K562 (cell line): ENCODE results near the gene CEP70. TPM values are rescaled to one million over a fixed set of nuclear protein-coding genes. Genes with fewer than 3 reads are reported as not detected.

Experiments used
- ATAC-seq: fragments of 200-7000 bp; cut with Tn5 transposase; 3 replicates; pipeline ENCODE4 v1.9.1; 2020; ENCODE audit warnings: moderate library complexity
- BruUV-seq: library from RNA; stranded (reverse); fragments of 400-500 nt; replicated peaks from 2 replicates; lab custom pipeline; 2021; lab: Mats Ljungman, UMichigan
- CTCF ChIA-PET: fragments of 300-600 bp; formaldehyde crosslinking; extraction: SDS; loops from one replicate; lab custom pipeline; 2021; ENCODE audit warnings: low intra/inter-chr PET ratio; lab: Yijun Ruan, JAX
- POLR2A ChIA-PET: fragments of 300-600, 350-650 bp; sonication (Branson Sonifier 250); formaldehyde crosslinking; extraction: SDS; loops from one replicate; lab custom pipeline; 2021; ENCODE audit warnings: antibody characterized with exemption, inconsistent platforms; lab: Yijun Ruan, JAX
- DNase-seq, 4 experiments: peaks; one replicate each; pipeline versions ENCODE4 v3.0.0 to v3.0.0-alpha.2; 2011 to 2018; ENCODE audit warnings: low spot score in 3 of 4, mixed read lengths in 3 of 4; ENCODE audit errors: extremely low read depth in 1 of 4
- FAIRE-seq: peaks from 2 replicates; lab custom pipeline; 2011; peaks lifted over from hg19 to GRCh38; lab: Jason Lieb, UNC
- H2AFZ ChIP-seq: 2 replicates; pipeline ENCODE4 v1.6.0; 2011; ENCODE audit warnings: low read depth, low read length, control low read depth, inconsistent platforms
- H3K27ac ChIP-seq: fragments of 200-600 bp; 3 replicates; pipeline ENCODE4 v1.8.0; 2011; ENCODE audit warnings: low read depth, mild to moderate bottlenecking, control low read depth, inconsistent platforms, low read length, moderate library complexity, mixed read lengths; ENCODE audit errors: extremely low read depth
- H3K27me3 ChIP-seq, 2 experiments: fragments of 300-600 bp in 1 of 2; 2 replicates in 1 of 2; 3 replicates in 1 of 2; pipeline versions ENCODE4 v1.6.0 to v1.8.0; 2011; ENCODE audit warnings: inconsistent platforms in 2 of 2, low read length in 2 of 2, mild to moderate bottlenecking in 1 of 2, mixed read lengths in 1 of 2, moderate library complexity in 1 of 2; ENCODE audit not compliant: control insufficient read depth in 2 of 2, insufficient read depth in 2 of 2
- H3K36me3 ChIP-seq: fragments of 300-600 bp; 3 replicates; pipeline ENCODE4 v1.8.0; 2011; ENCODE audit warnings: mild to moderate bottlenecking, low read length, inconsistent platforms; ENCODE audit not compliant: control insufficient read depth, insufficient read depth
- H3K4me1 ChIP-seq, 2 experiments: fragments of 200-600 bp in 1 of 2; replicated peaks in 1 of 2; 2 replicates in 1 of 2; 3 replicates in 1 of 2; pipeline versions ENCODE4 v1.5.1 to v1.8.0; 2011; ENCODE audit warnings: inconsistent platforms in 2 of 2, low read length in 2 of 2, mild to moderate bottlenecking in 1 of 2, mixed read lengths in 1 of 2, moderate library complexity in 1 of 2; ENCODE audit not compliant: control insufficient read depth in 2 of 2, insufficient read depth in 2 of 2
- H3K4me2 ChIP-seq: 2 replicates; pipeline ENCODE4 v1.6.1; 2011; ENCODE audit warnings: low read length, control low read depth, inconsistent platforms, mixed read lengths; ENCODE audit not compliant: insufficient read depth
- H3K4me3 ChIP-seq: fragments of 200-600 bp; sonication (generic), shearing (Covaris generic); 2 replicates; pipeline ENCODE4 v1.5.1; 2016; ENCODE audit warnings: control low read depth, inconsistent platforms
- H3K79me2 ChIP-seq: fragments of 200-600 bp; 3 replicates; pipeline ENCODE4 v1.8.0; 2011; ENCODE audit warnings: low read length, inconsistent platforms; ENCODE audit not compliant: control insufficient read depth, insufficient read depth
- H3K9ac ChIP-seq, 2 experiments: 2 replicates each; pipeline versions ENCODE4 v1.6.0 to v1.6.1; 2011; ENCODE audit warnings: low read depth in 2 of 2, low read length in 2 of 2, control low read depth in 1 of 2, inconsistent platforms in 1 of 2, mild to moderate bottlenecking in 1 of 2, mixed read lengths in 1 of 2; ENCODE audit not compliant: insufficient read depth in 1 of 2
- H3K9me1 ChIP-seq: one replicate; pipeline ENCODE4 v1.6.0; 2011; ENCODE audit warnings: inconsistent platforms, mild to moderate bottlenecking, low read length, moderate library complexity; ENCODE audit not compliant: control insufficient read depth, insufficient read depth
- H3K9me3 ChIP-seq: replicated peaks from 2 replicates; pipeline ENCODE4 v1.5.1; 2011; ENCODE audit warnings: low read depth, low read length, inconsistent platforms; ENCODE audit not compliant: control insufficient read depth, insufficient read depth
- H4K20me1 ChIP-seq: replicated peaks from 2 replicates; pipeline ENCODE4 v1.6.1; 2011; ENCODE audit warnings: low read length, inconsistent platforms, mixed read lengths; ENCODE audit not compliant: control insufficient read depth, insufficient read depth
- KLF10 ChIP-seq: fragments of 250-450 bp; sonication (Bioruptor Pico); IDR thresholded peaks from 2 replicates; pipeline ENCODE4 v1.6.1; 2021; ENCODE audit warnings: matching md5 sums
- POLR2B ChIP-seq: fragments of 450-650 bp; IDR thresholded peaks from 2 replicates; pipeline ENCODE4 v1.6.1; 2018; ENCODE audit warnings: low read depth; ENCODE audit not compliant: partially characterized antibody
- SPI1 ChIP-seq: IDR thresholded peaks from 2 replicates; pipeline ENCODE4 v1.6.1; 2011; ENCODE audit warnings: low read depth, low read length, control low read depth, borderline replicate concordance
- XRCC4 ChIP-seq: IDR thresholded peaks from one replicate; pipeline ENCODE4 v1.6.1; 2011; ENCODE audit not compliant: insufficient read depth, insufficient read length; ENCODE audit errors: extremely low read depth
- WGBS: fragments of 100-300 bp; shearing (Covaris generic); methylation state at CpG from one replicate; pipeline ENCODE4 v1.1.6; 2016; ENCODE audit warnings: low coverage, mixed read lengths; ENCODE audit not compliant: insufficient coverage; ENCODE audit errors: missing lambda C conversion rate; 5-methylcytosine and 5-hydroxymethylcytosine counted together
- in situ Hi-C: fragments of 300-500 bp; cut with MboI; formaldehyde crosslinking; loops from 4 replicates; pipeline ENCODE4 v1.15.0; 2018; ENCODE audit warnings: inconsistent platforms, mixed read lengths
- intact Hi-C: fragments of 100-400 bp; cut with micrococcal nuclease; formaldehyde crosslinking; loops from 2 replicates; pipeline ENCODE4 v1.14.2; 2022
- polyA plus RNA-seq, 8 experiments: library from polyadenylated mRNA; depleted of rRNA in 4 of 8; stranded (reverse) in 5 of 8; unstranded in 3 of 8; fragments of >200 nt; fragmentation: Nextera tagmentation in 2 of 8; fragmentation: Illumina TruSeq in 1 of 8; extraction: Ambion mirVana in 2 of 8; extraction: Trizol in 1 of 8; gene quantifications; 2 replicates each; pipeline versions ENCODE4 v1.2.1 to v1.2.3, GENCODE V29; 2011 to 2014; ENCODE audit warnings: inconsistent platforms in 1 of 8, missing spikeins in 1 of 8
- total RNA-seq, 7 experiments: library from RNA; depleted of rRNA in 6 of 7; stranded (reverse); fragments of >200 nt in 6 of 7; fragmentation: Illumina TruSeq in 2 of 7; extraction: Trizol in 2 of 7; gene quantifications; 2 replicates each; pipeline versions ENCODE4 v1.2.1 to v1.2.3, GENCODE V29; 2011 to 2021; ENCODE audit warnings: low replicate concordance in 1 of 7

Gene CEP70
- total and polyA plus RNA-seq, 9 of the 15 experiments (the other 6 are each of a cell fraction or from before 2014, with no cell fraction given): 16.1 to 31.5 (median 23.4) TPM

DNA sequence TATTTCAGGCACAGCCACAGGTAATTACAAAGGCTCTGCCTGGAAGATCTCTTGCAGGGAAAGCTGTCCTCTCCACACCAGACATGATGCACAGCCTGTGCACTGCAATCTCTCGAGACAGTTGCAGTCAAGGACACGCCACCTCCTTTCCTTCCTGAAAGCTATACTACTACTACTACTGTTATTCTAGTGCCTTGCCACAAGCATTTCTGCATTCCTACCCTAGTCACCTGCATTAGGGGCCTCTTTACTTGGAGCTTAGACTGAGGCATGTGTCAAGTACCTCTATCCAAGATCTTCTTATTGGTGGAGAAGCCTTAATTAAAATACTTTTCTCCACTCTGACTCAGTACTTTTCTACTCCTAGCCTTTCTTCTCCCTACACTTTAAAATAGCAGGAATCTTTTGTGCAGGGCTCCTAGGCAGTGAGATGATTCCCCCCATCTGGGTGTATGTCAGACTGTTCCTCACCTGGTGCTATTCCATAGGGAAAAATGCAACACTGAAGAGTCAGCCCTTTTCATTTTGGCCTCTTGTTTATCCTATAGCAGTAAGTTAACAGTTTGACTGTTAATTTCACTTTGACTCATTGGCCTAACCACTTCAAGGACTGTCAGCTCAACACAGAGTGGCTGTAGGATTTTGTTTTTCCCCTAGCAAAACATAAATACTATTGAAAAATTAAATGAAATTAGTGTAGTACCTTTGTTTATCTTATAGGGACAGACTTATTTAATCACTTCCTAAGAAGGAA, 80.8 kb downstream of the CEP70 start:
- no peak for TF ChIP-seq KLF10
- no peak for TF ChIP-seq XRCC4
- TF ChIP-seq, all 486 proteins: peak for 0
- Histone ChIP-seq H3K27ac (no peak overlapping the region), H2AFZ (no peak overlapping the region), H3K27me3 (no peaks in the 10 kb centered on the region), H3K9me3 (no peaks in the 10 kb centered on the region), H3K4me2 (no peak overlapping the region), H3K9ac (no peak overlapping the region), H3K36me3 (no peaks in the 10 kb centered on the region), H3K79me2 (no peaks in the 10 kb centered on the region), H3K4me1 (no peaks in the 10 kb centered on the region), H3K9me1 (no peaks in the 10 kb centered on the region), H4K20me1 (no peaks in the 10 kb centered on the region), H3K4me3 (no peak overlapping the region)
- FAIRE-seq (no peak), ATAC-seq (no peak), DNase-seq (no peak)
- POLR2A ChIA-PET: interaction anchor here (0.7 kb wide), 1 partner anchor 17 kb away, joined by 3 read pairs; no protein-coding TSS in a partner anchor
- CTCF ChIA-PET: no interaction called here
- 63% methylated on average over 2 of the region's 2 CpGs for WGBS
- BruUV-seq: no TSS peak
- in situ Hi-C loops: no loop called here
- intact Hi-C loops: no loop called here

DNA sequence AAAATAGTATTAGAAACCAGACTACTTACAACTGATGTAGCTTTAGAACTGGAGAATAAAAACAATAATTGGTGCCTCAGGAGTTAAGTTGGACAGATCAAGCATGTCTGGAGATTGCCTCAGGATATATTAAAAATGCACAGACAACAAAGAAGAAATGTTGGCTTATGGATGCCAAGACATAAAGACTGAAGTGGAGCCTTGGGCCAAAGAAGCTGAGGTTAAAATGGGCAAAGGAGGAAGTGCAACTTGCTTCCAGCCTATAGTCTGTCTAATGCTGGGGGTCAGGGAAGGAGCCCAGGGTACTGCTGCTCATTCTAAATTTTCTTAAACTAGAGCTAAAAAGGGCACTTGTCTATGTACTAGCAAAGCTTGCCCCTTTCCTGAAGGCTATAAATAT, 82.1 kb downstream of the CEP70 start:
- ATAC-seq (no peak), FAIRE-seq (no peak), DNase-seq (no peak)
- H3K9me3 ChIP-seq: no peaks in the 10 kb centered on the region
- no peaks in the 10 kb centered on the region for H3K4me1 ChIP-seq
- no peak overlapping the region for H2AFZ ChIP-seq
- in situ Hi-C loops (no loop called here), intact Hi-C loops (no loop called here)
- 0 out of 3 replicates have a peak, but pooled peaks cover 2% of the 10 kb centered on the region for H3K36me3 ChIP-seq
- H3K4me3 ChIP-seq: no peak overlapping the region
- H3K9ac ChIP-seq: no peak overlapping the region
- no peaks in the 10 kb centered on the region for H3K9me1 ChIP-seq
- no peaks in the 10 kb centered on the region for H3K27me3 ChIP-seq
- TF ChIP-seq SPI1 (peak; percentile 21; the same call in 1 of the 2 replicates), POLR2B (no peak)
- no peak overlapping the region for H3K4me2 ChIP-seq
- ChIA-PET CTCF (no interaction called here), POLR2A (no interaction called here)
- BruUV-seq: no TSS peak
- H3K79me2 ChIP-seq: no peaks in the 10 kb centered on the region
- no peaks in the 10 kb centered on the region for H4K20me1 ChIP-seq
- no peak overlapping the region for H3K27ac ChIP-seq
